Vagina (tissue), 2 donors: ENCODE data around the gene SFXN3. TPM values are rescaled to one million over a fixed set of nuclear protein-coding genes. Genes with fewer than 3 reads are reported as not detected.

Experiments
- DNase-seq, 2 donors: peaks; one replicate each; pipeline ENCODE4 v3.0.0-alpha.2; 2017; ENCODE audit errors: extremely low spot score in 2 of 2
- H3K27ac ChIP-seq: fragments of 200-600 bp; sonication (generic); one replicate; pipeline ENCODE4 v1.5.1; 2019
- H3K27me3 ChIP-seq: fragments of 200-600 bp; sonication (generic); one replicate; pipeline ENCODE4 v1.5.1; 2019
- H3K36me3 ChIP-seq, 2 donors: fragments of 200-600 bp; sonication (generic); one replicate each; pipeline ENCODE4 v1.5.1; 2017 to 2019
- H3K4me1 ChIP-seq: fragments of 200-600 bp; sonication (generic); one replicate; pipeline ENCODE4 v1.5.1; 2019
- H3K4me3 ChIP-seq, 2 donors: fragments of 200-600 bp; sonication (generic); 1 replicate in 1 of 2; 2 replicates in 1 of 2; pipeline ENCODE4 v1.5.1; 2016 to 2019
- H3K9me3 ChIP-seq: fragments of 200-600 bp; sonication (generic); one replicate; pipeline ENCODE4 v1.5.1; 2019
- CTCF ChIP-seq, 3 experiments: fragments of 450-650 bp in 2 of 3; fragments of 200-600 bp in 1 of 3; sonication (generic) in 1 of 3; IDR thresholded peaks; one replicate each; pipeline ENCODE4 v1.5.1; 2017 to 2019; ENCODE audit warnings: antibody characterized with exemption in 3 of 3, mild to moderate bottlenecking in 2 of 3, moderate library complexity in 2 of 3
- POLR2A ChIP-seq, 2 donors: fragments of 450-650 bp; IDR thresholded peaks; one replicate each; pipeline ENCODE4 v1.6.1; 2017; ENCODE audit warnings: antibody characterized with exemption in 2 of 2, mild to moderate bottlenecking in 2 of 2, moderate library complexity in 2 of 2
- POLR2AphosphoS5 ChIP-seq, 2 donors: sonication (generic); formaldehyde crosslinking; IDR thresholded peaks; one replicate each; pipeline ENCODE4 v1.9.0; 2017; ENCODE audit warnings: antibody characterized with exemption in 2 of 2, mild to moderate bottlenecking in 2 of 2, low read depth in 1 of 2; ENCODE audit not compliant: insufficient read depth in 1 of 2
- intact Hi-C: fragments of 100-400 bp; cut with DNase I; formaldehyde crosslinking; loops from one replicate; pipeline ENCODE4 v1.15.1; 2023
- total RNA-seq: library from RNA; depleted of rRNA; stranded (reverse); fragments of >200 nt; gene quantifications from one replicate; pipeline ENCODE4 v1.2.3, GENCODE V29; 2016

SFXN3 gene
- total RNA-seq, 1 donor from 2014 or later, result 95.0 TPM

DNA sequence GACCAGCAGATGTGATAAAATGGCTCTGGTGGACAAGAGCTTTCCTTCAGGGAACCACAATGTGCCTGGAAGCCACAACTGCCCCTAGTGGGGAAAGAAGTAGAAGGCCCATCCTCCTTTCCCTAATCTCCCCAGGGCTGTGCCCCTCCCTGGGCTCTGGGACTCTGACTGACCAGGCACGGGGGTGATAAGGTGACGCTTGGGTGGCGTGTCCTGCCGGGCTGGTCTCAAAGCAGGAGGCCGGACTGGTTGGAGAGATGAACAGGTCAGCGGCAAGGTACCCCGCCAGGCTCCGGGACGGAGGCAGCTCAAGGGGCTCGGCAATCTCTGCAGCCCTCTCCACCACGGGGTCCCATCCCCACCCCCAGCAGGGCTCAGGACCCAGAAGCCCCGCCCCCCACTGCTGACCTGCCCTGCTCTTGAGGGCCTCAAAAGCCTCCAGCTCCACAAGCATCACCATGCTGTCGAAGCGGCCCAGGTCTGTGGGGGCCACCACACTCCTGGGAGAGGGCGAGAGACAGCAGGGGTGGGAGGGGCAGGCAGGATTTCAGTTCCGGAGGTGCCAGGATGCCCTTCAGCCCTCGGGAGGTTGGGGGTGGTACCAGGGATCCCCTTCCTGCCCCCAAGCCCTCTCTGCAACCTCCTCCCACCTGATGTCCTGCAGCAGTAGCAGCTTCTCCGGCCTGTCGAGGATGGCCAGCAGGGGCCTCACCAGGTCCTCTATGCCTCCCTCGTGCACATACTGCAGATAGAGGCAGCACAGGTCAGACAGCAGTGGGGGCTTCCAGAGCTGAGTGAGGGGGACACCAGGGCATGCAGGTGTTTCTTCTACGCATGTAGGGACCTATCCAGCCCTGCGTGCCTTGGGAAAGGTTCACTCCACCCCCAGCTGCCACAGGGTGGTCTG is 19.3 kb upstream of the SFXN3 start:
- Histone ChIP-seq H3K27me3 (no peaks in the 10 kb centered on the region), H3K4me1 (peaks cover 27% of the 10 kb centered on the region), H3K27ac (no peak overlapping the region), H3K4me3 (no peak overlapping the region), H3K9me3 (no peaks in the 10 kb centered on the region), H3K36me3 (peaks cover 0 to 7% of the 10 kb centered on the region in 2 donors)
- DNase-seq, result no peak
- intact Hi-C loops, result loop anchor here (2.0 kb wide), 1 partner anchor 15 kb away; no protein-coding TSS in a partner anchor
- TF ChIP-seq POLR2AphosphoS5 (IDR thresholded peaks at IDR 0.05; ENCODE audit: insufficient read depth in 1 of 2, low read depth in 1 of 2) (no peak), CTCF (IDR thresholded peaks at IDR 0.05) (no peak), POLR2A (IDR thresholded peaks at IDR 0.05) (no peak)

GRCh38 chr10:101012525-101013364 is 18.3 kb upstream of the SFXN3 start:
- Histone ChIP-seq H3K4me1 (peaks cover 18% of the 10 kb centered on the region), H3K9me3 (no peaks in the 10 kb centered on the region), H3K36me3 (no peaks in the 10 kb centered on the region), H3K27ac (peak overlapping the region; percentile 38), H3K27me3 (no peaks in the 10 kb centered on the region), H3K4me3 (no peak overlapping the region)
- DNase-seq, result no peak
- intact Hi-C loops, result loop anchor here (2.0 kb wide), 1 partner anchor 16 kb away; no protein-coding TSS in a partner anchor
- TF ChIP-seq POLR2AphosphoS5 (IDR thresholded peaks at IDR 0.05; ENCODE audit: insufficient read depth in 1 of 2, low read depth in 1 of 2), result peak; percentile 29 to 59
- no peak for TF ChIP-seq POLR2A (IDR thresholded peaks at IDR 0.05)
- TF ChIP-seq CTCF (IDR thresholded peaks at IDR 0.05), result peak; percentile 73 to 94 (median 89)

DNA sequence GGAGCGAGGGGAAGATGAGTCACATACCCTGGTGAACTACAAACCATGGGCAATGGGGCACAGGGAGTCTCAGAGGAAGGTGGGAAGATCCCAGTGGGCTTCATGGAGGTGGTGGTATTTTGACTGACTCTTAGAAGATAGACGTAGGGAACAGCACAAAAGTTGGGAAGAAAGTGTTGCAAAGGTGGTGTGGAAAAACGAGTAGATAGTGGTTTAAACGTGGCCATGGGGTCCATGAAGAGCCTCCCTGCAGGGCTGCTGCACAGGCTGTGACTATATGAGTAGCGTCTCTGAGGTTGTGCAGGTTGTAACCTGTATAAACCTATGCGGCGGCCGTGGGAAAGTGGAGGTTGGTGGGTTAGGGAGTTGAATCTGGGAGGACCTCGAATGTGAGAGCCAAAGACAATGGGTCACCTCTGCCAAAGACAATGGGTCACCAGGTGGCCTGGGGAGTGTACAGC is 17.6 kb upstream of the SFXN3 start:
- TF ChIP-seq POLR2A (IDR thresholded peaks at IDR 0.05), result no peak
- TF ChIP-seq CTCF (IDR thresholded peaks at IDR 0.05), result no peak
- TF ChIP-seq POLR2AphosphoS5 (IDR thresholded peaks at IDR 0.05; ENCODE audit: insufficient read depth in 1 of 2, low read depth in 1 of 2), result no peak
- DNase-seq, result no peak
- H3K9me3 ChIP-seq, result no peaks in the 10 kb centered on the region
- H3K27ac ChIP-seq, result peak overlapping the region; percentile 38
- intact Hi-C loops, result loop anchor here (2.0 kb wide), 1 partner anchor 17 kb away; no protein-coding TSS in a partner anchor
- H3K27me3 ChIP-seq, result no peaks in the 10 kb centered on the region
- H3K4me1 ChIP-seq, result peaks cover 12% of the 10 kb centered on the region
- no peak overlapping the region for H3K4me3 ChIP-seq
- H3K36me3 ChIP-seq, result no peaks in the 10 kb centered on the region

DNA sequence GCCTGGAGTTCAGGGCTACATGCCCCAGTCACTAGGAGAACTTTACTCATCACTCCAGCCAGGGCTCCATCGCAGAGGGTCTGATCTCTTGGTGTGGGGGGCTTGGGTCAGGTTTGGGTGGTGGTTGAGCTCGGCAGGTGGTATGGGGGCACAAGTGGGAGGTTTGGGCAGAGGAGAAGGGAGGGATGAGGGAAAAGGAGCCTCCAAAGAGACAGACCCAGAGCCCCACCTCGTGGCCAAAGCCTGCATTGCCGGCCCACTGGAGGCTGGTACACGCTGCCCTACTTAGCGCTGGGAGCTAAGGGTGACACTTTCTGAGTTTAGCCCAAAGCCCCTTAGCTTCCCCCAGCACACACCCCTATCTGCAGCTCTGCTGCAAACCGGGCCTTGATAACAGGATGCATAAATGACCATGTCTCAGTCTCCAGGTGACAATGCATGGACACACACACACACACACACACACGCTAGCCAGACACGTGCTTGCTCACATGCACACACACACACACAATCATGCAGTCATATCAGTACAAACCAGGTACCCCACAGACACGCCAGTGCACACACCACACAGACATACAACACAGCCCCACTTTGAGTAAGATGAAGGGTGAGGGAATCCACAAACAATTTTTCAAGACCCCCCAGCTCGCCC is 16.7 kb upstream of the SFXN3 start:
- no peaks in the 10 kb centered on the region for H3K36me3 ChIP-seq
- no peak overlapping the region for H3K27ac ChIP-seq
- intact Hi-C loops, result no loop called here
- peak; percentile 86 to 89 (median 88) for TF ChIP-seq CTCF (IDR thresholded peaks at IDR 0.05)
- TF ChIP-seq POLR2A (IDR thresholded peaks at IDR 0.05), result no peak
- H3K27me3 ChIP-seq, result no peaks in the 10 kb centered on the region
- no peaks in the 10 kb centered on the region for H3K9me3 ChIP-seq
- H3K4me3 ChIP-seq, result no peak overlapping the region
- H3K4me1 ChIP-seq, result peaks cover 18% of the 10 kb centered on the region
- DNase-seq, result no peak
